SK-N-SH treated with all-trans-retinoic acid at 6 μM for 48 hours (cell line): ENCODE data around the gene SPOCD1.
A peak's percentile ranks its signal among the peaks of the same experiment; 100 is the strongest.

Experiments
- ATAC-seq: fragments of 200-7000 bp; cut with Tn5 transposase; 3 replicates; pipeline ENCODE4 v1.9.1; 2020; ENCODE audit warnings: mild to moderate bottlenecking, moderate library complexity
- ARNTL ChIP-seq: fragments of 450-650 bp; formaldehyde crosslinking; IDR thresholded peaks from 2 replicates; pipeline ENCODE4 v1.5.0; 2020; ENCODE audit warnings: low read depth, mild to moderate bottlenecking, moderate library complexity, borderline replicate concordance
- BACH2 ChIP-seq: fragments of 250-450 bp; sonication (Bioruptor Pico); IDR thresholded peaks from 2 replicates; pipeline ENCODE4 v1.9.0; 2021; ENCODE audit warnings: mild to moderate bottlenecking, borderline replicate concordance
- CREB5 ChIP-seq: fragments of 250-450 bp; sonication (Bioruptor Pico); IDR thresholded peaks from 2 replicates; pipeline ENCODE4 v1.5.1; 2020; ENCODE audit warnings: low read depth, mild to moderate bottlenecking, moderate library complexity
- CSDC2 ChIP-seq: fragments of 250-450 bp; sonication (Bioruptor Pico); IDR thresholded peaks from 2 replicates; pipeline ENCODE4 v1.5.0; 2020; ENCODE audit warnings: mild to moderate bottlenecking, moderate library complexity
- CSRNP3 ChIP-seq: fragments of 250-450 bp; sonication (Bioruptor Pico); IDR thresholded peaks from 2 replicates; pipeline ENCODE4 v1.5.1; 2021; ENCODE audit warnings: mild to moderate bottlenecking, moderate library complexity
- ESRRG ChIP-seq: fragments of 250-450 bp; sonication (Bioruptor Pico); IDR thresholded peaks from 2 replicates; pipeline ENCODE4 v1.6.1; 2021; ENCODE audit warnings: mild to moderate bottlenecking
- GLIS3 ChIP-seq: fragments of 250-450 bp; sonication (Bioruptor Pico); IDR thresholded peaks from 2 replicates; pipeline ENCODE4 v1.5.0; 2020; ENCODE audit warnings: mild to moderate bottlenecking, moderate library complexity
- ISL1 ChIP-seq: fragments of 250-450 bp; sonication (Bioruptor Pico); IDR thresholded peaks from 2 replicates; pipeline ENCODE4 v2.1.2; 2022; ENCODE audit warnings: mild to moderate bottlenecking, moderate library complexity
- OSR1 ChIP-seq: fragments of 250-450 bp; sonication (Bioruptor Pico); IDR thresholded peaks from 2 replicates; pipeline ENCODE4 v1.8.0; 2022; ENCODE audit warnings: moderate library complexity, mild to moderate bottlenecking, inconsistent platforms
- PATZ1 ChIP-seq: fragments of 250-450 bp; sonication (Bioruptor Pico); IDR thresholded peaks from 2 replicates; pipeline ENCODE4 v1.8.0; 2020; ENCODE audit warnings: mild to moderate bottlenecking, moderate library complexity, borderline replicate concordance
- POU6F1 ChIP-seq: fragments of 250-450 bp; sonication (Bioruptor Pico); IDR thresholded peaks from 2 replicates; pipeline ENCODE4 v1.8.0; 2021; ENCODE audit warnings: low read depth, mild to moderate bottlenecking, moderate library complexity, borderline replicate concordance
- PPARA ChIP-seq: fragments of 250-450 bp; sonication (Bioruptor Pico); IDR thresholded peaks from 2 replicates; pipeline ENCODE4 v1.5.0; 2020; ENCODE audit warnings: mild to moderate bottlenecking, borderline replicate concordance
- RARB ChIP-seq: fragments of 250-450 bp; sonication (Bioruptor Pico); IDR thresholded peaks from 2 replicates; pipeline ENCODE4 v1.8.0; 2021; ENCODE audit warnings: mild to moderate bottlenecking, moderate library complexity
- SNAI2 ChIP-seq: fragments of 250-450 bp; sonication (Bioruptor Pico); IDR thresholded peaks from 2 replicates; pipeline ENCODE4 v1.5.0; 2020; ENCODE audit warnings: mild to moderate bottlenecking, moderate library complexity
- TCF4 ChIP-seq: fragments of 250-450 bp; sonication (Bioruptor Pico); IDR thresholded peaks from 2 replicates; pipeline ENCODE4 v1.8.0; 2021; ENCODE audit warnings: mild to moderate bottlenecking, moderate library complexity, borderline replicate concordance
- TSHZ2 ChIP-seq: fragments of 250-450 bp; sonication (Bioruptor Pico); IDR thresholded peaks from 2 replicates; pipeline ENCODE4 v1.5.0; 2020; ENCODE audit warnings: mild to moderate bottlenecking, moderate library complexity
- ZC3H10 ChIP-seq: fragments of 250-450 bp; sonication (Bioruptor Pico); IDR thresholded peaks from 2 replicates; pipeline ENCODE4 v1.5.1; 2021; ENCODE audit warnings: mild to moderate bottlenecking, moderate library complexity
- ZFP3 ChIP-seq: fragments of 250-450 bp; sonication (Bioruptor Pico); IDR thresholded peaks from 2 replicates; pipeline ENCODE4 v1.5.0; 2020; ENCODE audit warnings: mild to moderate bottlenecking, moderate library complexity
- ZFP30 ChIP-seq: fragments of 450-650 bp; formaldehyde crosslinking; IDR thresholded peaks from 2 replicates; pipeline ENCODE4 v1.5.0; 2022; ENCODE audit warnings: mild to moderate bottlenecking, moderate library complexity
- ZNF565 ChIP-seq: fragments of 450-650 bp; formaldehyde crosslinking; conservative IDR thresholded peaks from 2 replicates; pipeline ENCODE4 v1.5.0; 2020; ENCODE audit warnings: low read depth, mild to moderate bottlenecking, moderate library complexity
- ZNF70 ChIP-seq: fragments of 450-650 bp; formaldehyde crosslinking; IDR thresholded peaks from 2 replicates; pipeline ENCODE4 v1.5.0; 2020; ENCODE audit warnings: mild to moderate bottlenecking, moderate library complexity
- ZNF8 ChIP-seq: fragments of 450-650 bp; formaldehyde crosslinking; IDR thresholded peaks from 2 replicates; pipeline ENCODE4 v1.5.0; 2020; ENCODE audit warnings: mild to moderate bottlenecking, moderate library complexity

Gene SPOCD1

GRCh38 chr1:31799196-31799894, 16.5 kb downstream of the SPOCD1 start:
- TF ChIP-seq ZFP30 (no peak), TCF4 (CRISPR knock-in tag) (no peak), PPARA (CRISPR knock-in tag) (no peak), SNAI2 (CRISPR knock-in tag) (no peak), TSHZ2 (no peak), CSDC2 (no peak), OSR1 (CRISPR knock-in tag) (no peak), RARB (CRISPR knock-in tag) (no peak), ARNTL (CRISPR knock-in tag) (no peak), ISL1 (CRISPR knock-in tag) (no peak), ZNF70 (no peak), ZFP3 (no peak), BACH2 (CRISPR knock-in tag) (no peak), POU6F1 (CRISPR knock-in tag) (no peak), CSRNP3 (CRISPR knock-in tag) (no peak), ESRRG (CRISPR knock-in tag) (no peak), ZNF565 (CRISPR knock-in tag) (no peak), ZNF8 (no peak), ZC3H10 (CRISPR knock-in tag) (no peak), CREB5 (no peak)

GRCh38 chr1:31798433-31799195, 17.2 kb downstream of the SPOCD1 start:
- ATAC-seq: peak; percentile 89
- TF ChIP-seq SNAI2 (CRISPR knock-in tag) (no peak), CSDC2 (no peak), PATZ1 (no peak), TSHZ2 (no peak), ISL1 (CRISPR knock-in tag) (no peak), ZNF565 (CRISPR knock-in tag) (no peak), GLIS3 (CRISPR knock-in tag) (no peak), BACH2 (CRISPR knock-in tag) (no peak), ZC3H10 (CRISPR knock-in tag) (no peak), POU6F1 (CRISPR knock-in tag) (no peak)

More at GRCh38 chr1:31799196-31799894, 16.5 kb downstream of the SPOCD1 start:
- ATAC-seq: peak; percentile 6; the same call in 2 of the 3 replicates
